Left ventricle myocardium superior (tissue), 1 donor: ENCODE measurements around the gene FAM200A. TPM values are rescaled to one million over a fixed set of nuclear protein-coding genes. Genes with fewer than 3 reads are reported as not detected.
"Not testable (repeated sequence)": the region's sequence is repeated elsewhere in the genome, so short reads cannot be mapped to it uniquely, and the experiment has no call there.

ENCODE experiments used
- ATAC-seq: fragments of 200-7000 bp; cut with Tn5 transposase; one replicate; pipeline ENCODE4 v1.9.1; 2020; ENCODE audit warnings: mild to moderate bottlenecking, moderate library complexity
- DNase-seq: peaks from one replicate; pipeline ENCODE4 v3.0.0-alpha.2; 2020
- intact Hi-C: fragments of 100-400 bp; cut with micrococcal nuclease; formaldehyde crosslinking; loops from one replicate; pipeline ENCODE4 v1.11.0; 2022
- total RNA-seq: library from RNA; stranded (reverse); fragmentation: NEBNext Ultra II Directional; extraction: Animal tissue kit (Norgen Biotek cat#: 25700); gene quantifications from one replicate; pipeline ENCODE4 v1.2.1, GENCODE V29; 2021
- donor health status: DM: no; HTN: yes; CAD: no; lungs with severe emphysema.

The FAM200A gene
- total RNA-seq, 1 donor from 2014 or later = 7.0 TPM

GRCh38 chr7:99521399-99521798, 30.5 kb downstream of the FAM200A start:
- DNase-seq (no peak), ATAC-seq (no peak)
- intact Hi-C loops = no loop called here

- intact Hi-C loops = no loop called here
- DNase-seq = no peak
These were observed 37.9 kb downstream of the FAM200A start for GRCh38 chr7:99514050-99514449.

GRCh38 chr7:99505324-99505662, 46.6 kb downstream of the FAM200A start:
- no peak for ATAC-seq
- intact Hi-C loops = no loop called here

More at GRCh38 chr7:99514050-99514449, 37.9 kb downstream of the FAM200A start:
- ATAC-seq = no peak

DNA sequence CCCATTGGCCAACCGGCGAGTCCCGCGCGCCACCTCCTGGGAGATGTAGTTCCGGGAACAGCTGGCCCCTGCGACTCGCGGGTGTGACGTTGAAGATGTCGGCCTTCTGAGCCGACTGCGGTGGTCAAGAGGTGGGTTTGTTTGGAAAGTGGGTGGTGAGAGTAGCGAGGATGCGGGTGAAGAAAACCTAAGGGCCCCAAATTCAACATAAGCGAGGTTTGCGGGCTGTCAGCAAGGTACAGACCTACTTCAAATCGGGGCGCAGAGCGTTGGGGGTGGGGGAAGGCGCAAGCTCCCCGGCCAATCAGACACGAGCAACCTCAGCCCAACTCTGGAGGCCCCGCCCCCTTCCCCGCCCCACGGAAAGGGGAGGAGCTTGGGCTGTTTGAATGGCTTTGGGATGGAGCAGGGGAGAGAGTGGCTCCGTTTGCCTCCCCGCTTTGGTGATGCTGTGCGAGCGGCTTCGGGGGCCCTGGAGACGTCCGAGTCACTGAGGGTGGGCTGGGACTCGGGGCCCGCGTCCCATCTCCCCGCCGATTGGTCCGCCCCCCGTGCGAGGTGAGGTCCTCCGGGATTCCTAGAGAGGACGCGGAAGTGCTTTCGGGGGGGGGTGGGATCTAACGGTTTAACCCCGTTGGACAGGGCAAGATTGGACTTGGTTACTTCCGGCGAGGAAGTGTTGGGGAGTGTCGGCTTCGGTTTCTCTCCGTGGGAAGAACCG, 47.2 kb downstream of the FAM200A start, which contains the start of gene ZKSCAN5:
ZKSCAN5 (plus strand) TSS at position 60 of the 721 bp plus-strand sequence. CDS start 1,383 bp downstream, outside the sequence.
- peak; percentile 94 for ATAC-seq
- intact Hi-C loops = no loop called here
- peak; percentile 99 for DNase-seq

More at GRCh38 chr7:99505324-99505662, 46.6 kb downstream of the FAM200A start:
- no peak for DNase-seq

GRCh38 chr7:99504281-99504602, 47.7 kb downstream of the FAM200A start:
- ATAC-seq = no peak
- intact Hi-C loops = no loop called here
- DNase-seq = no peak

DNA sequence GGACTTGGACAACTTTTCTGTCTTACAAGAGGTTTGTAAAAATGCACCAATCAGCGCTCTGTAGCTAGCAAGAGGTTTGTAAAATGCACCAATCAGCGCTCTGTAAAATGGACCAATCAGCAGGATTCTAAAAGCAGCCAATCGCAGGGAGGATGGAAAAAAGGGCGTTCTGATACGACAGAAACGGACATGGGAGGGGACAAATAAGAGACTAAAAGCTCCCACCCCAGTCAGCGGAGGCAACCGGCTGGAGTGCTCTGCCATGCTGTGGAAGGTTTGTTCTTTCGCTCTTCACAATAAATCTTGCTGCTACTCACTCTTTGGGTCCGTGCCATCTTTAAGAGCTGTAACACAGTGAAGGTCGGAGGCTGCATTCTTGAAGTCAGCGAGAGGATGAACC, 50.7 kb downstream of the FAM200A start:
- ATAC-seq, intact Hi-C loops, DNase-seq: not testable (repeated sequence)

GRCh38 chr7:99500637-99501009, 51.3 kb downstream of the FAM200A start:
- intact Hi-C loops = no loop called here
- DNase-seq (no peak), ATAC-seq (no peak)

DNA sequence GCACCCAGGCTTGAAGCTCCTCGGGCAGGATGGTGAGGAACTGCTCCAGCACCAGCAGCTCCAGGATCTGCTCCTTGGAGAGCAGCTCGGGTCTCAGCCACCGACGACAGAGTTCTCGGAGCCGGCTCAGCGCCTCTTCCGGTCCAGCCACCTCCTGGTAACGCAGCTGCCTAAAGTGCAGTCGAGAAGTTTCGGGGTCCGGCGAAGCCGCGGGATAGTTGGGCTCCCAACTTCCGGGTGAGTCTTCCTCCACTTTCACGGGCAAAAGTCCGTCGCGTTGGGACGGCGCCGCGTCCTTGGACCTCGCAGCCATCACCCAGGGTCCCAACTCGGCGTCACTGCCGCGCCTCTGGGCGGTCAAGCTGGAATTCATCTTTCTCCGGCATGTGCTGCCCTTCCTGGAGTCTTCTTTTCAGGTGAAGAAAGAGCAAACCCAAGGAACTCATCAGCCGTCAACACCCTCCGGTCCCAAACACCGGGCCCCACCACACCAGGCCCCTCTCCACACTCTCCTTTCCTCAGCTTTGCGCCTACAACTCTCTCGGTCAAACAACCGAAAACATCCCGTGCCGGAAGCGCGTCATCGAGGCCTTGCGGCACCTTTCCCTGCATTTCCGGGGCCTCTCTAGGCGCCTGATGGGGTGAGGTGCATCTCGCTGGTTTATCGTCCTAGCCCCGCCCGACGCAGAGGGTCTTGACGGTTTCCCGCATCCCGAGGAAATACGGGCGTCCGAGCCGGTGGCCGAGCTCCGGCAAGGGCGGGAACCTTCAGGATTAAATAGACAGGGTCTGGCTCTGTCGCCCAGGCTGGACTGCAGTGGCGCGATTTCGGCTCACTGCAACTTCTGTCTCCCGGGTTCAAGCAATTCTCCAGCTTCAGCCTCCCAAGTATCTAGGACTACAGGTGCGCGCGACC, 51.9 kb downstream of the FAM200A start, which contains the start of gene ZNF394:
ZNF394 (minus strand) TSS at position 561 of the 916 bp plus-strand sequence; CDS start at position 373, 188 bp downstream.
- ATAC-seq (peak; percentile 65), DNase-seq (peak; percentile 94)
- intact Hi-C loops = no loop called here

DNA sequence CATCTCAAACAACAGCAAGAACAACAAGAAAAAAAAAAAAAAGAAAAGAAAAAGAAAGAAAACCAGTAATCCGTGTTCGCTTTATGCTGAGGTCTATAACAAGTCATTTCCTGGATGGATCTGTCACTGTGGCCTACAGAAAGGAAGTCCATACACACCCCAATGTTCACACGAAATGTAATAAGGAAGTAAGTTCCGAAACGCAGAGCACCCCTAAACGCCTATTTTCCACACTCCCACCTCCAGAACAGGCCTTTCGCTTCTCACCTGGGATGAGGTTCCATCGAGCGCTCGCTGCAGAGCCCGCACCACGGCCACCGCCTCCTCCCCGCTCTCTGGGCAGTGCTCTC, 52.6 kb downstream of the FAM200A start:
- intact Hi-C loops = no loop called here
- DNase-seq = no peak
- no peak for ATAC-seq

DNA sequence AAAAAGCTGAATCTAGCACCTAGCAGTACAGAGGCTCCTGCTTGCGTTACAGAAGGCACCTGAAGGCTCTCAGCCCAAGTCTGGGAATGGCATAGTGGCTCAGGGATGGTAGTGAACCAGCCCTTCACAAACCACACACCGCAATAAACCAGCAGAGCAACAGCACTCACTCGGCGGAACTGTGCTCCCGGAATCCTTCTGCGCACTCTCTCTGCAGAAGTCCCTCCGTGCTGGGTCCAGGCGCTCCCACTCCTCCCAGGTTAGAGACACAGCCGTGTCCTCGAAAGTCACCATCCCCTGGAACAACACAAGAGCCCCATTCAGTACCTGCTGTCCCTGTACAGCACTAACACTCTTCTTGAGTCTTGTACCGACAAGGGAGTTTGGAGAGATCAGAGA, 53.4 kb downstream of the FAM200A start:
- intact Hi-C loops = no loop called here
- ATAC-seq = no peak

DNA sequence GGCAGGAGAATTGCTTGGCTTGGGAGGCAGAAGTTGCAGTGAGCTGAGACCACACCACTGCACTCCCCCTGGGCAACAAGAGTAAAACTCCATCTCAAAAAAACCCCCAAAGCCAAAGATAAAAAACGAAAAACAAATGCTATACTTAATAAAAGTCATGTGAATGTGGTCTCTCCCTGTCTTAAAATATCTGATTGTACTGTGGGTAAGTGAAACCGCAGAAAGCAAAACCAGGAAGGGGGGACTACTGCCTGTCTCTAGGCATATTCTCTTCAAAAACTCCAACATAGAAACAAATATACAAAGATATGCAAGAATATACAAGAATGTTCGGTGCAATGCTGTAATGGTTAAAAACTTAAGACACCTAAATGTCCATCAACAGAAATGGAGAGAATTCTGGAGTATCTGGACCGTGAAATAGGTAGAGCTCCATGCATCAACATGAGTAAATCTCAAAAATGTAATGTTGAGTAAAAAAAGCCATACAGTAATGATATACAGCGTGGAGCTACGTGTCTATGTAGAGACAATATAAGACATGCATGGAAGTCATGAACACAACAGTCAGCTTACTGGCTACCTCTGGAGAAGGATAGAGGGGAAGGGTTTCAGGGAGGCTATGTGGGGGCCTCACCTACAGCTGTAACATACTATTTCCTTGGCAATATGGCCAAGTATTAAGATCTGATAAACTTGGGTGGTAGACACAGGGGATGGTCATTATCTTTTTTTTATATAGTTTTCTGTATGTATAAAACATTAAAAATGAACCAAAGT, 54.0 kb downstream of the FAM200A start:
- intact Hi-C loops = no loop called here
- ATAC-seq (no peak), DNase-seq (no peak)

More for the DNA sequence above, 53.4 kb downstream of the FAM200A start:
- DNase-seq = no peak

Other genes with a start within 250 kb of the FAM200A start
- gene ARPC1A, start 226.2 kb downstream of the FAM200A start, total RNA-seq = 161 TPM
- gene ARPC1B, start 177.4 kb downstream of the FAM200A start, total RNA-seq = 38.7 TPM
- 97.2 TPM for gene PDAP1, start 143.5 kb downstream of the FAM200A start, total RNA-seq
- 36.0 TPM for gene BUD31, start 143.1 kb downstream of the FAM200A start, total RNA-seq
- 3.1 TPM for gene PTCD1, start 113.3 kb downstream of the FAM200A start, total RNA-seq
- gene CPSF4, start 113.2 kb downstream of the FAM200A start, total RNA-seq = 19.8 TPM
- 883 TPM for gene ATP5MF, start 85.9 kb downstream of the FAM200A start, total RNA-seq
- gene ZNF789, start 79.2 kb downstream of the FAM200A start, total RNA-seq = 2.9 TPM
- 17.4 TPM for gene ZNF394, start 51.8 kb downstream of the FAM200A start, total RNA-seq
- gene ZKSCAN5, start 47.5 kb downstream of the FAM200A start, total RNA-seq = 6.3 TPM
- 30.0 TPM for gene ZNF655, start 6.5 kb upstream of the FAM200A start, total RNA-seq
- gene TMEM225B, start 46.2 kb upstream of the FAM200A start, total RNA-seq = not detected
- gene ZSCAN25, start 64.8 kb upstream of the FAM200A start, total RNA-seq = 8.3 TPM
- 0.25 TPM for gene CYP3A5, start 127.9 kb upstream of the FAM200A start, total RNA-seq
- not detected for gene CYP3A7, start 183.1 kb upstream of the FAM200A start, total RNA-seq
- gene CYP3A4, start 232.1 kb upstream of the FAM200A start, total RNA-seq = not detected